Trophoblast cell (in vitro differentiated cells and primary cell): ENCODE results near the gene IL11.
"Not testable (repeated sequence)": the region's sequence is repeated elsewhere in the genome, so short reads cannot be mapped to it uniquely, and the experiment has no call there.

Experiments
- DNase-seq, 2 donors: peaks; one replicate each; pipeline ENCODE4 v3.0.0-alpha.2; 2016
- H2AFZ ChIP-seq: 2 replicates; pipeline ENCODE4 v1.6.1; 2013; ENCODE audit warnings: low read length, moderate library complexity, mild to moderate bottlenecking; ENCODE audit not compliant: insufficient read depth, poor library complexity
- H2AK5ac ChIP-seq: 2 replicates; pipeline ENCODE4 v1.6.1; 2013; ENCODE audit warnings: mild to moderate bottlenecking, low read length
- H2BK120ac ChIP-seq: 2 replicates; pipeline ENCODE4 v1.6.1; 2013; ENCODE audit warnings: low read length, mild to moderate bottlenecking, moderate library complexity; ENCODE audit not compliant: insufficient read depth, poor library complexity
- H2BK12ac ChIP-seq: 2 replicates; pipeline ENCODE4 v1.6.1; 2013; ENCODE audit warnings: mild to moderate bottlenecking, low read length, moderate library complexity
- H2BK5ac ChIP-seq: 2 replicates; pipeline ENCODE4 v1.6.1; 2013; ENCODE audit warnings: low read length, low read depth, moderate library complexity, mild to moderate bottlenecking; ENCODE audit not compliant: poor library complexity
- H3K14ac ChIP-seq: 2 replicates; pipeline ENCODE4 v1.6.1; 2013; ENCODE audit warnings: mild to moderate bottlenecking, low read length
- H3K18ac ChIP-seq: 2 replicates; pipeline ENCODE4 v1.6.1; 2013; ENCODE audit warnings: mild to moderate bottlenecking, low read length
- H3K23ac ChIP-seq: 2 replicates; pipeline ENCODE4 v1.6.1; 2013; ENCODE audit warnings: low read length
- H3K27ac ChIP-seq: 2 replicates; pipeline ENCODE4 v1.5.1; 2013; ENCODE audit warnings: low read depth, mild to moderate bottlenecking, inconsistent platforms, low read length, moderate library complexity
- H3K27me3 ChIP-seq: 2 replicates; pipeline ENCODE4 v1.6.1; 2013; ENCODE audit warnings: inconsistent platforms, mild to moderate bottlenecking, low read length, moderate library complexity; ENCODE audit not compliant: insufficient read depth
- H3K36me3 ChIP-seq, 2 experiments: 1 replicate in 1 of 2; 2 replicates in 1 of 2; pipeline ENCODE4 v1.6.1; 2013; ENCODE audit warnings: low read length in 2 of 2, mild to moderate bottlenecking in 2 of 2, moderate library complexity in 1 of 2; ENCODE audit not compliant: insufficient read depth in 2 of 2, control insufficient read depth in 1 of 2
- H3K4ac ChIP-seq: 2 replicates; pipeline ENCODE4 v1.6.1; 2013; ENCODE audit warnings: low read depth, mild to moderate bottlenecking, low read length, moderate library complexity
- H3K4me1 ChIP-seq, 2 experiments: 1 replicate in 1 of 2; 2 replicates in 1 of 2; pipeline ENCODE4 v1.6.1; 2013; ENCODE audit warnings: low read length in 2 of 2, mild to moderate bottlenecking in 2 of 2, moderate library complexity in 1 of 2; ENCODE audit not compliant: insufficient read depth in 2 of 2, control insufficient read depth in 1 of 2
- H3K4me2 ChIP-seq: 2 replicates; pipeline ENCODE4 v1.6.1; 2013; ENCODE audit warnings: inconsistent platforms, mild to moderate bottlenecking, low read length, moderate library complexity
- H3K4me3 ChIP-seq: 2 replicates; pipeline ENCODE4 v1.5.1; 2013; ENCODE audit warnings: mild to moderate bottlenecking, low read depth, low read length, inconsistent platforms
- H3K79me1 ChIP-seq: one replicate; pipeline ENCODE4 v1.6.1; 2013; ENCODE audit warnings: low read length
- H3K79me2 ChIP-seq: 2 replicates; pipeline ENCODE4 v1.6.1; 2013; ENCODE audit warnings: low read length, mild to moderate bottlenecking; ENCODE audit not compliant: control insufficient read depth, insufficient read depth, poor library complexity
- H3K9ac ChIP-seq: 2 replicates; pipeline ENCODE4 v1.6.1; 2013; ENCODE audit warnings: mild to moderate bottlenecking, low read length
- H3K9me3 ChIP-seq: 2 replicates; pipeline ENCODE4 v1.6.1; 2013; ENCODE audit warnings: low read depth, mild to moderate bottlenecking, control low read depth, inconsistent platforms, low read length; ENCODE audit not compliant: insufficient read depth
- H4K12ac ChIP-seq: 2 replicates; pipeline ENCODE4 v1.6.1; 2013; ENCODE audit warnings: low read depth, mild to moderate bottlenecking, low read length, moderate library complexity
- H4K8ac ChIP-seq: 2 replicates; pipeline ENCODE4 v1.6.1; 2013; ENCODE audit warnings: low read depth, mild to moderate bottlenecking, low read length, moderate library complexity
- H4K91ac ChIP-seq: one replicate; pipeline ENCODE4 v1.6.1; 2013; ENCODE audit warnings: low read depth, mild to moderate bottlenecking, low read length, moderate library complexity
- WGBS: extraction: QIAGEN DNeasy Blood & Tissue Kit; methylation state at CpG from one replicate; pipeline ENCODE4 v1.1.7; 2013; ENCODE audit warnings: missing lambda C conversion rate; ENCODE audit not compliant: insufficient read length, insufficient coverage; ENCODE audit errors: extremely low coverage; 5-methylcytosine and 5-hydroxymethylcytosine counted together

The IL11 gene

DNA sequence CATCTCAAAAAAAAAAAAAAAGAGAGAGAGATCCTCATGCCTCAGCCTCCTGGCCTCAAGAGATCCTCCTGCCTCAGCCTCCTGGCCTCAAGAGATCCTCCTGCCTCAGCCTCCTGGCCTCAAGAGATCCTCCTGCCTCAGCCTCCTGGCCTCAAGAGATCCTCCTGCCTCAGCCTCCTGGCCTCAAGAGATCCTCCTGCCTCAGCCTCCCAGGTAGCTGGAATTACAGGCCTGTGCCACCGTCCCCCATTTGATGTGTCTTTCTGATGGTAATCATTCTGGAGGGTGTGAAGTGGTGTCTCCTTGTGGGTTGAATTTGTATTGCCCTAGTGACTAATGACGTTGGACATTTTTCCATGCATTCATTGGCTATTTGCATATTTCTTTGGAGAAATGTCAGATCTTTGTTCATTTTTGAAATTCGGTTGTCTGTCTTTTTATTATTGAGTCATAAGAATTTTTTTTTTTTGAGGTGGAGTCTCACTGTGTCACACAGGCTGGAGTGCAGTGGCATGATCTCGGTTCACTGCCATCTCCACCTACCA is 41.4 kb downstream of the IL11 start:
- H3K23ac ChIP-seq, H3K4me3 ChIP-seq, H2AFZ ChIP-seq, H3K79me2 ChIP-seq, H3K27ac ChIP-seq, H3K27me3 ChIP-seq, H3K18ac ChIP-seq, H3K9ac ChIP-seq, H3K14ac ChIP-seq, H4K91ac ChIP-seq, H3K79me1 ChIP-seq, H3K9me3 ChIP-seq, H2BK120ac ChIP-seq, H4K8ac ChIP-seq, H3K4me1 ChIP-seq, H2AK5ac ChIP-seq, H2BK5ac ChIP-seq, H3K4ac ChIP-seq, H4K12ac ChIP-seq, H3K36me3 ChIP-seq, H3K4me2 ChIP-seq, H2BK12ac ChIP-seq: not testable (repeated sequence)
- peak; percentile 28 to 87 for DNase-seq
- no CpG with 5 or more reads among the region's 4 CpGs for WGBS

DNA sequence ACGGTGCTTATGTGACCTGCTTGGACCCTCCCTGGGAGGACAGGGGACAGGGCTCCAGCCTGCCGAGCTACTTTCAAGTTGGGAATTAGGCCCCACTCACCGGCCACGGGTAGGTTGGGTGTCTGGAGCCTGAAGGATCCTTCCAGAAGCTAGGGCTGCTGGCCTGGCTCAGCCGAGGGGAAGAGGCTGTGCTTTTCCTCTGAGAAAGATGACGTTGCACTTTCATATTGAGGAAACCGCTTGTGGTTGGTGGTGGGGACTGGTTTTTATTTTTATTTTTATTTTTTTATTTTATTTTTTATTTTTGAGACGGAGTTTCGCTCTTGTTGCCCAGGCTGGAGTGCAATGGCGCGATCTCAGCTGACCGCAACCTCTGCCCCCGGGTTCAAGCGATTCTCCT is 45.1 kb downstream of the IL11 start, which contains the start of gene TMEM150B:
TMEM150B (minus strand) TSS at position 170 of the 400 bp plus-strand sequence. CDS start 4,305 bp downstream, outside the sequence.
- H2BK5ac ChIP-seq, result no peak within 1 kb of the TSS

DNA sequence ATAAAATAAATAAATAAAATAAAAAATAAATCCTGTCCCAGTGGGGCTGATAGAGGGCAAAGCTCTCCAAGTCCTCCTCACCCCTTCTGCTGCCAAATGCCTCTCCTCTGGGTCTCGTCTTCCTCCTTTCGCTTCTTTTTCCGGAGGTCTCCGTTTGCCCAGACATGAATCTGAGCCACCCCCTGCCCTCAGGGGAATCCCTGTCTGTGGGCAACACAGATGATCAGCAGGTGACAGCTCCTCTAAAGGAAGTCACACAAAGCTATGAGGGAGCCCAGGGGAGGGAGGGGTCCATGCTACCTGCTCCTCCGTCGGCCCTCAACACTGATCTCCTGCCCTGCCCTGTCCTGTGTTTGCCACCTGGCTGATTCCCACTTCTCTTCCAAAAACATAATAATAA is 45.6 kb downstream of the IL11 start:
- Histone ChIP-seq H3K27ac (no peak overlapping the region), H4K91ac (no peak overlapping the region), H3K36me3 (peaks cover 0 to 2% of the 10 kb centered on the region in 2 experiments), H4K12ac (no peak overlapping the region), H3K79me1 (peaks cover 3% of the 10 kb centered on the region), H3K18ac (no peak overlapping the region), H3K4me3 (no peak overlapping the region), H2BK120ac (no peak overlapping the region), H2BK5ac (no peak overlapping the region), H4K8ac (no peak overlapping the region), H3K23ac (no peak overlapping the region), H3K9ac (no peak overlapping the region), H3K79me2 (no peaks in the 10 kb centered on the region), H2AFZ (no peak overlapping the region), H3K4me1 (peaks cover 0 to 7% of the 10 kb centered on the region in 2 experiments), H3K14ac (no peak overlapping the region), H3K27me3 (no peaks in the 10 kb centered on the region), H3K4me2 (no peak overlapping the region), H3K9me3 (peaks cover 1% of the 10 kb centered on the region), H3K4ac (no peak overlapping the region), H2AK5ac (no peak overlapping the region), H2BK12ac (no peak overlapping the region)
- DNase-seq, result no peak
- no CpG with 5 or more reads among the region's 6 CpGs for WGBS

More for the DNA sequence above, 45.1 kb downstream of the IL11 start, which contains the start of gene TMEM150B:
- no peak within 1 kb of the TSS for H3K4me3 ChIP-seq
- H2BK120ac ChIP-seq, result no peak within 1 kb of the TSS
- H3K9ac ChIP-seq, result no peak within 1 kb of the TSS
- no peaks in the 10 kb centered on the region for H3K79me1 ChIP-seq
- H3K14ac ChIP-seq, result no peak within 1 kb of the TSS
- no peak within 1 kb of the TSS for H3K27ac ChIP-seq
- H3K18ac ChIP-seq, result no peak within 1 kb of the TSS
- H3K27me3 ChIP-seq, result no peaks in the 10 kb centered on the region
- H3K23ac ChIP-seq, result no peak within 1 kb of the TSS
- no peak within 1 kb of the TSS for H4K8ac ChIP-seq
- no peak within 1 kb of the TSS for H3K4me2 ChIP-seq
- no peak within 1 kb of the TSS for H4K12ac ChIP-seq
- no peak for DNase-seq
- H3K36me3 ChIP-seq, result peaks cover 0 to 2% of the 10 kb centered on the region in 2 experiments
- H3K4me1 ChIP-seq, result peaks cover 0 to 5% of the 10 kb centered on the region in 2 experiments
- H2AFZ ChIP-seq, result no peak within 1 kb of the TSS
- no CpG with 5 or more reads among the region's 14 CpGs for WGBS
- H2BK12ac ChIP-seq, result no peak within 1 kb of the TSS
- no peak within 1 kb of the TSS for H3K4ac ChIP-seq
- H3K9me3 ChIP-seq, result peaks cover 1% of the 10 kb centered on the region
- H4K91ac ChIP-seq, result no peak within 1 kb of the TSS
- no peaks in the 10 kb centered on the region for H3K79me2 ChIP-seq
- no peak within 1 kb of the TSS for H2AK5ac ChIP-seq

DNA sequence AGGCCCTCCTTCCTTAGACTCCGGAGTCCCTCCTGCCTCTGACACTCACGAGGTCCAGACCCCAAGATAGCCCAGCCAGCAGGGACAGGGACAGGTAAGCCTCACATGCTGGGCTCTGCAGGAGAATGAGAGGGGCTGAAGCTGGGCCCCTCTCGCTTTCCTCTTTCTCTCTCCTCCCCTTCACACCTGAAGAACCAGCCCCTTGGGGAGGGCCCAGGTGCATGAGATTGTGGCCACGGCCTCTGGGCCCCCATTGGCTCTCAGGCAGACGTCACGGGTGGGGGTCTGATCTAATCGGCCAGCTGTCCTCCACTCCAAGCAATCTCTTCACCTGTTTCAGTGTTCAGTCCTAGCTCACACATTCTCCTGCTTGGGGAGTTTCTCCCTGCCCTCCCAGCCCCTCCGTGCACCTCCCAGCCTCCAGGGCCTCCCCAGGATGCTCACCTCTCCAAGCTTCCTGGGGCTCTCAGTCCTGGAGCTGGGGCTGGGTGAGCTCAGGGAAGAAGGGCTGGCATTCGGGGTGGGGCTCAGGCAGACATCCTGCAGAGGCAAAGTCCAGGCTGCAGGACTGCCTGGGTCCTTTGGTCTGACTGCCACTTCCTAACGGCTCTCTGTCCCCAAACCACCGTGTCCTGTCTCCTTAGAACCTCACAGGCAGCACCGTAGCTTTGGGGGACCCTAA is 47.9 kb downstream of the IL11 start:
- Histone ChIP-seq H4K12ac (no peak overlapping the region), H3K4ac (no peak overlapping the region), H3K79me1 (peaks cover 3% of the 10 kb centered on the region), H2AFZ (no peak overlapping the region), H3K23ac (no peak overlapping the region), H3K9ac (no peak overlapping the region), H2BK12ac (no peak overlapping the region), H3K36me3 (peaks cover 0 to 2% of the 10 kb centered on the region in 2 experiments), H3K4me1 (peaks cover 0 to 7% of the 10 kb centered on the region in 2 experiments), H3K4me3 (no peak overlapping the region), H3K18ac (no peak overlapping the region), H2AK5ac (no peak overlapping the region), H4K91ac (no peak overlapping the region), H3K4me2 (no peak overlapping the region), H3K79me2 (no peaks in the 10 kb centered on the region), H3K27ac (no peak overlapping the region), H2BK5ac (no peak overlapping the region), H4K8ac (no peak overlapping the region), H2BK120ac (no peak overlapping the region), H3K9me3 (peaks cover 1% of the 10 kb centered on the region), H3K14ac (no peak overlapping the region), H3K27me3 (no peaks in the 10 kb centered on the region)
- DNase-seq, result no peak
- no CpG with 5 or more reads among the region's 12 CpGs for WGBS
